ENCODE measurements around the gene PDLIM3. TPM values are rescaled to one million over a fixed set of nuclear protein-coding genes. Genes with fewer than 3 reads are reported as not detected.
"Not testable (repeated sequence)": the region's sequence is repeated elsewhere in the genome, so short reads cannot be mapped to it uniquely, and the experiment has no call there.

PDLIM3 gene
- total RNA-seq, 2 experiments from 2014 or later = not detected

DNA sequence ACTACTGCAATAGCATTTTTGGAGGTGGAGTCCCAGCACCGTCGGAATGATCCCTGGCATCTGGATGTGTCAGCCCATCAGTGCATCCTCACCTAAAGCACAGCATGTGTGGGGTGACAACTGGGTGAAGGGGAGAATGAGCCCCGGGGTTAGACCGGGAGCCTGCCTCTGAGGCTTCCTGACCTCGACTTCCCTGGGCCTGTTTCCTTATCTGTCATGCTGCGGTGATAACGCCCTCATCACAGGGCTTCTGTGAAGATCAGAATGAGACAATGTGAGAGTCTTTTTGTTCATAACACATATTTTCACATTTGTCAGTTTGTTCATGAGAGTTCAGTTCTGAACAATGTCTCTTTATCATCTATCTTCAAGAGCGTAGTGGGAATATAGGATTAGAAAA, 31.1 kb upstream of the PDLIM3 start:
- no peaks in the 10 kb centered on the region for H3K36me3 Mint-ChIP-seq
- DNase-seq (no peak), ATAC-seq (ENCODE audit: low read depth) (no peak)
- no peaks in the 10 kb centered on the region for H3K4me1 Mint-ChIP-seq
- H3K27ac Mint-ChIP-seq = no peak overlapping the region
- H3K9me3 Mint-ChIP-seq = peaks cover 3% of the 10 kb centered on the region
- POLR2A ChIA-PET = no interaction called here
- no peak overlapping the region for H3K4me3 Mint-ChIP-seq
- H3K27me3 Mint-ChIP-seq = peaks cover 11% of the 10 kb centered on the region

DNA sequence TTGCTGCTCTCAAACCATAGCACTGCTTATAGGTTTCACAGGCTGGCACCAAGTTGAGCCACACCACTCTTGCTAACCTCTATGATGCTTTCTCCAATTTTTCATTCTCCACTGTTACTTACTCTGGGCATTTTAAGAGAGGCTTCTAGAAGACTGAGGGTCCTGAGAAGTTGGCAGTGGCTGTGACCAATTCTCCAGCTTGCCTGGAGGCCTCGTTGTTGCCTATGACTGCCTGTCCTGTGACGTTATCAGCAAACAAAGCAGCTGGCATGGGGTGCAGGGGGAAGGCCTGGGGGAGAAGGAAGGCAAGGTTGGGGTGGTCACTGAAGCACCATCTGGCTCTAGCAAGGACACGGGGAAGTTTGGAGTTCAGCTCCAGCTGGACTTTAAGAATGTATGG, 30.4 kb upstream of the PDLIM3 start:
- DNase-seq = no peak
- no peak for ATAC-seq (ENCODE audit: low read depth)
- Mint-ChIP-seq H3K27me3 (peaks cover 11% of the 10 kb centered on the region), H3K27ac (no peak overlapping the region), H3K9me3 (peaks cover 3% of the 10 kb centered on the region), H3K4me1 (no peaks in the 10 kb centered on the region), H3K36me3 (no peaks in the 10 kb centered on the region), H3K4me3 (no peak overlapping the region)
- POLR2A ChIA-PET = no interaction called here

DNA sequence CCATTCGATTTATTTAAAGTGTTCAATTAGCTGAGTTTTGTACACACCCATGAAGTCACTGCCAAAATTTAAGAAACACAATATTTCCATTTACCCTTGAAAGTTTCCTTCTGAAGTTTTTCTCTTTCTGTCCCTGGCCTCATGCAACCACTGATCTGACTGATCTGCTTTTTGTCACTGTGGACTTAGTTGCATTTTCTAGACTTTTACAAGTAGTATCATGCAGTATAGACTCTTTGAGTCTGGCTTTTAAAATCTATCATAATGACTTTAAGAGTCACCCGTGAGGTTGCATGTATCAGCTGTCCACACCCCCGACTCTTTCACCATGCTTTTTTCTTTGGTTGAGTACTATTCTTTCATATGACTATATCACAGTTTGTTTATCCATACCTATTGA, 29.0 kb upstream of the PDLIM3 start:
- Mint-ChIP-seq H3K36me3 (no peaks in the 10 kb centered on the region), H3K27me3 (peaks cover 12% of the 10 kb centered on the region), H3K9me3 (peaks cover 3% of the 10 kb centered on the region), H3K4me1 (no peaks in the 10 kb centered on the region), H3K27ac (no peak overlapping the region), H3K4me3 (no peak overlapping the region)
- no peak for ATAC-seq (ENCODE audit: low read depth)
- no peak for DNase-seq
- POLR2A ChIA-PET = no interaction called here

DNA sequence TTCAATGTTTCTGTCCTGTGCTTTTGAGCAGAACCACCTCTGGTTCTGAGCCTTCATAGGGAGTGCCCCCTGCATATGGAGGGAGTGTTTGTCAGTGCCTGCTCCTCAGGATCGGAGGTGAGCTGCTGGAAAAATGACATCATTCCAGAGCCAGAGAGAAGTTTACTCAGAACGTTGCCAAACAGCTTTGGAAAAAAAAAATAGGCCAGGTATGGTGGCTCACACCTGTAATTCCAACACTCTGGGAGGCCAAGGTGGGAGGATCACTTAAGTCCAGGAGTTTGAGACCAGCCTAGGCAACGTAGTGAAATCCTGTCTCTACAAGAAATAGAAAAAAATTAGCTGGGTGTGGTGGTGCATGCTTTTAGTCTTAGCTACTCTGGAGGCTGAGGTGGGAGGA, 27.2 kb upstream of the PDLIM3 start:
- no peak overlapping the region for H3K27ac Mint-ChIP-seq

DNA sequence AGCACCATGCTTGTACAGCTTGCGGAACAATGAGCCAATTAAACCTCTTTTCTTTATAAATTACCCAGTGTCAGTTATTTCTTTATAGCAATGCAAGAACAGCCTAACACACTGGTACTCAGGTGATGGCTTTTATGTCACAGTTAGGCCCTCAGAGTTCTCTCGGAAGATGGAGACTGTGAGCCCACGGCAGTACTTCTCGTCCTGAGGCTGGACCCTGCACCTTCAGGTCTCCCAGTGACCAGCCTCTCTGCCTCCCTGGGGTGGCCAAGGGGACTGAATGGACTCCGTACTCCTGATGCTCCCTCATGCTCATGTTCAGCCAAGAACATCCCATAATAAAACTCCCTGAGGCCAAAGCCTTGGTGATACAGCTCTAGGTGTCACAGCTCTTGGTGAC, 25.0 kb upstream of the PDLIM3 start:
- POLR2A ChIA-PET = no interaction called here
- Mint-ChIP-seq H3K27me3 (peaks cover 25% of the 10 kb centered on the region), H3K27ac (no peak overlapping the region), H3K9me3 (peaks cover 3% of the 10 kb centered on the region), H3K4me1 (no peaks in the 10 kb centered on the region), H3K36me3 (no peaks in the 10 kb centered on the region), H3K4me3 (no peak overlapping the region)
- DNase-seq (no peak), ATAC-seq (ENCODE audit: low read depth) (no peak)

More for the DNA sequence above, 27.2 kb upstream of the PDLIM3 start:
- no peaks in the 10 kb centered on the region for H3K36me3 Mint-ChIP-seq
- peaks cover 16% of the 10 kb centered on the region for H3K27me3 Mint-ChIP-seq
- POLR2A ChIA-PET = no interaction called here
- no peak overlapping the region for H3K4me3 Mint-ChIP-seq
- no peak for ATAC-seq (ENCODE audit: low read depth)
- DNase-seq = no peak
- peaks cover 3% of the 10 kb centered on the region for H3K9me3 Mint-ChIP-seq
- H3K4me1 Mint-ChIP-seq = no peaks in the 10 kb centered on the region

DNA sequence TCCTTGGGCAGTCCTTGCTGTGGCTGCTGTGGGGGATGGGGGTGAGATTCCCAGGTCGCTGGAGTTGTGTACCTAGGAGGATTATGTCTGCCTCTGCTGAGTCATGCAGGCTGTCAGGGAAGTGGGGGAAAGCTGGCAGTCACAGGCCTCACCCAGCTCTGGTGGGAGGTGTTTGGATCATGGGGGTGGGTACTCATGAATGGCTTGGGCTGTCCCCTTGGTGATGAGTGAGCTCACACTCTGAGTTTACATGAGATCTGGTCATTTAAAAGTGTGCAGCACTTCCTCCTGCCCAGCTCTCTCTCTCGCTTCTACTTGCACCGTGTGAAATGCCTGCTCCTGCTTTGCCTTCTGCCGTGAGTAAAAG, 24.6 kb upstream of the PDLIM3 start:
- POLR2A ChIA-PET = no interaction called here
- Mint-ChIP-seq H3K27ac (no peak overlapping the region), H3K4me1 (no peaks in the 10 kb centered on the region), H3K4me3 (no peak overlapping the region), H3K36me3 (no peaks in the 10 kb centered on the region), H3K9me3 (peaks cover 3% of the 10 kb centered on the region), H3K27me3 (peaks cover 26% of the 10 kb centered on the region)
- no peak for DNase-seq
- ATAC-seq (ENCODE audit: low read depth) = no peak

DNA sequence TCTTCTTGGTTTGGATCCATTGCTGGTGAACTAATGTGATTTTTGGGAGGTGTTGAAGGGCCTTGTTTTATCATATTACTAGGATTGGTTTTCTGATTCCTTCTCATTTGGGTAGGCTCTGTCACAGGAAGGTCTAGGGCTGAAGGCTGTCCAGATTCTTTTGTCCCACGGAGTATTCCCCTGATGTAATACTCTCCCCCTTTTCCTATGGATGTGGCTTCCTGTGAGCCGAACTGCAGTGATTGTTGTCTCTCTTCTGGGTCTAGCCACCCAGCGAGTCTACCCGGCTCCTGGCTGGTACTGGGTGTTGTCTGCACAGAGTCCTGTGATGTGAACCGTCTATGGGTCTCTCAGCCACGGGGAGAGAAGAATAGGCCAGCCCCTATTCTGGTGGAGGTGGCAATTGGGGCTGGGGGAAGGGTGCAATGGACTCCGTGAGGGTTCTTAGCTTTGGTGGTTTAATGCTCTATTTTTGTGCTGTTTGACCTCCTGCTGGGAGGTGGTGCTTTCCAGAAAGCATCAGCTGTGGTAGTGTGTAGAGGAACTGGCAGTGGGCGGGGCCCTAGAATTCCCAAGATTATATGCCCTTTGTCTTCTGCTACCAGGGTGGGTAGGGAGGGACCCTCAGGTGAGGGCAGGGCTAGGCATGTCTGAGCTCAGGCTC, 24.1 kb upstream of the PDLIM3 start:
- DNase-seq; ATAC-seq (ENCODE audit: low read depth); H3K9me3 Mint-ChIP-seq; POLR2A ChIA-PET; H3K36me3 Mint-ChIP-seq; H3K4me1 Mint-ChIP-seq; H3K27ac Mint-ChIP-seq; H3K4me3 Mint-ChIP-seq: not testable (repeated sequence)
- peaks cover 24% of the 10 kb centered on the region for H3K27me3 Mint-ChIP-seq

DNA sequence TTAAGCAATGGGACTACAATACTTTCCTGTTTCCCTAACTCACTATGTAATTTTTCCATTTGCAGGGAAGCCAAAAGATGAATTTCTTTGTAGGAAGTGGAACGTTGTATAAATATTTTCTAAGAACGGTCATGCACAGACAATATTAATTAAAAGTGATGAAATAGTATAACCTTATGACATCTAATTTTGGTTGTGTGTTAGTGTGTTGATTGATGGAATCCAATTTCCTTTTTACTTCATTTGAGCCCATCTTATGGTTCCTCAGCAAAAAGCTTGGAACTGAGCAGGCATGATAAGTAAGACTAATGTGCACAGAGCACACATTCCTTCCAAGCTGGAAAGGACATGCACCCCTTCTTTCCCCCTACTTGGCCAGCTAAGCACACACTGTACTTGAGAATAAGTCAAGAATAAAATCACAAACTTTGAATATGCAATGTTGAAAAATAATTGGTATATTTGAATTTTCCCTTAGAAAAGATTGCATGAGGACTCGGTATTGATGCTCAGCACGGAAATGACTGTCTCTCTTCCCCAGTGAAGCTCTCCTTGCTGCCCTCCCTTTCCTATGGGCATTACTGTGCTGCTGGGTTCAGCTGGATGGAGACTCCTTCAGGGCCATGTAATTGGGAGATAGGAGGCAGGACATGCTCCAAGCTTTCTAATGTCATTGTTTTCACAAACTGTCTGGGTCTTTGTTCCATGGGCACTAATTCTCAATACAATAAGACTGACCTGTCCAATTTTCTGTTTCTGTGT, 19.2 kb upstream of the PDLIM3 start:
- DNase-seq (no peak), ATAC-seq (ENCODE audit: low read depth) (no peak)
- Mint-ChIP-seq H3K4me1 (no peaks in the 10 kb centered on the region), H3K9me3 (no peaks in the 10 kb centered on the region), H3K27ac (no peak overlapping the region), H3K27me3 (peaks cover 27% of the 10 kb centered on the region), H3K4me3 (no peak overlapping the region), H3K36me3 (no peaks in the 10 kb centered on the region)
- POLR2A ChIA-PET = no interaction called here

DNA sequence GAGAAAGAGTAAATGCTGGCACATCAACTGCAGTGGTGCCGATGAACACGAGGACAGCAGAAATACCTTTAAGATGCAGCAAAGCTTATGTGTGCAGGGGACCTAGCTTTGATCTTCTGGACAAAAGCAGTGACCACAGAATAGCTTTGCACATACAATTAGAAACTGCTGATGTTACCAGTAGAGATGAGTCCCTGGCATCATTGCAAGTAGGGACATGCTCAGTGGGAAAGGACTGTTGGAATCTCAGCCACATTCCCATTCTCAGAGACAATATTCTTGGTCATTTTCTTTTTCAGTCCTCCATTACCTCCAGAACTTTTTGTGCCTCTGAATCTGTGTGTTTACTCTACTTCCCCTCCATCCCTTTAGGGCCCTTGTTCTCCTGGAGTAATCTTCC, 16.9 kb upstream of the PDLIM3 start:
- no peak for ATAC-seq (ENCODE audit: low read depth)
- no peaks in the 10 kb centered on the region for H3K9me3 Mint-ChIP-seq
- H3K27ac Mint-ChIP-seq = no peak overlapping the region
- POLR2A ChIA-PET = no interaction called here
- no peak overlapping the region for H3K4me3 Mint-ChIP-seq
- peaks cover 22% of the 10 kb centered on the region for H3K27me3 Mint-ChIP-seq
- no peaks in the 10 kb centered on the region for H3K4me1 Mint-ChIP-seq
- DNase-seq = no peak
- H3K36me3 Mint-ChIP-seq = no peaks in the 10 kb centered on the region

DNA sequence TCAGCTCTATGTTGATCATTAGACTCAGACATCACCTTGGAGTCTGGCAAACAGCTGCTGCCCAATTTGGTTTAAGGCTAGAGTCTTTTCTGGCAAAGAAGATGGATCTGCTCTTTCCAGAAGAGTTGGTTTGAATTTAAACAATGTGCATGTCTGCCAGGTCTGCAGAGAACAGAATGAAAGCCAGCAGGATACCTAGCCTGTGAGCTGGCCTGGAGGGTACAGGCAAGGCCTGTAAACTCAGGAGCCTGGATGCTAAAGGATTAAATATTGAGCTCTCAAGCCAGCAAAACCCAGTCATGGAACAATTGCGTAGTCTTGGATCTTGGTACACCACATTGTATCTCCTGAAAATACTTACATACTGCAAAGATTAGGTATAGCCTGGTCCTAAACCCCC, 15.6 kb upstream of the PDLIM3 start:
- H3K27ac Mint-ChIP-seq = no peak overlapping the region
- DNase-seq (no peak), ATAC-seq (ENCODE audit: low read depth) (no peak)
- no peak overlapping the region for H3K4me3 Mint-ChIP-seq
- no peaks in the 10 kb centered on the region for H3K4me1 Mint-ChIP-seq
- peaks cover 18% of the 10 kb centered on the region for H3K27me3 Mint-ChIP-seq
- H3K36me3 Mint-ChIP-seq = no peaks in the 10 kb centered on the region
- H3K9me3 Mint-ChIP-seq = no peaks in the 10 kb centered on the region
- POLR2A ChIA-PET = no interaction called here

DNA sequence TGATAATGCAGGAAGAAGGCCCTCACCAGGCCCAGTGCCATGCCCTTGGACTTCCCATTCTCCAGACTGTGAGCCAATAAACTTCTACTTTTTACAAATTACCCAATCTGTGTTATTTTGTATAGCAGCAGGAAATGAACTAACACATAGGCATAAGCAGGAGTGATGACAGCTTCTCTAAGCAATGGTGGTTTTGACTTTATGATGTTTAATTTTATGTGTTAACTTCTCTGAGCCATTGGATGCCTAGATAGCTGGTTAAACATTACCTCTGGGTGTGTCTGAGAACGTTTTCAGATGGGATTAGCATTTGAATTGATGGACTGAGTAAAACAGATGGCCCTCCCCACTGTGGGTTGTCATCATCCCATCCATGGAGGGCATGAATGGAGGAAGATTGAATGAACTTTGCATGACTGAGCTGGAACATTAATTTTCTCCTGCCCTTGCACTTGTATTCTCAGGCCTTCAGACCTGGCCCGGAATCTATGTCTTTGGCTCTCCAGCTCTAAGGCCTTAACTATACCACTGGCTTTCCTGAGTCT, 13.9 kb upstream of the PDLIM3 start:
- Mint-ChIP-seq H3K27me3 (peaks cover 15% of the 10 kb centered on the region), H3K27ac (no peak overlapping the region), H3K4me1 (no peaks in the 10 kb centered on the region), H3K36me3 (no peaks in the 10 kb centered on the region), H3K4me3 (no peak overlapping the region), H3K9me3 (no peaks in the 10 kb centered on the region)
- DNase-seq = no peak
- ATAC-seq (ENCODE audit: low read depth) = no peak
- POLR2A ChIA-PET = no interaction called here

DNA sequence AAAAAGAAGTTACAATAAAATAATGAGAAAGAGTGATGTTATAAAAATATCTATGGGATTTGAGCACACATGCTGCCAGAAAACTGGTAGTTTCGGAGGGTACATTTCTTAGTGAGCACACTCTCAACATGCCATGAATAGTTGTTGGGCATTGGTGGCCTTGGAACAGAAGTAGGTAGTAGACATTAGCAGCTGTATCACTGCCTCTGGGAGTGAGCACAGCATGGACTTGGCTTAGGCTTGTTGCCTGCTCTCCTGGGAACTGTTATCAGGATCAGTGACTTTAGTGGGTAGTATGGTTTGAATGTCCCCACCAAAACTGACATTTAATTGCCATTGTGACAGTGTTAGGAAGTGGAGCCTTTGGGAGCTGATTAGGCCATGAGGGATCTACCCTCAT, 13.3 kb upstream of the PDLIM3 start:
- H3K27ac Mint-ChIP-seq = no peak overlapping the region
- H3K9me3 Mint-ChIP-seq = no peaks in the 10 kb centered on the region
- H3K27me3 Mint-ChIP-seq = peaks cover 15% of the 10 kb centered on the region
- H3K4me3 Mint-ChIP-seq = no peak overlapping the region
- ATAC-seq (ENCODE audit: low read depth) (no peak), DNase-seq (no peak)
- POLR2A ChIA-PET = no interaction called here
- H3K36me3 Mint-ChIP-seq = no peaks in the 10 kb centered on the region
- H3K4me1 Mint-ChIP-seq = no peaks in the 10 kb centered on the region

DNA sequence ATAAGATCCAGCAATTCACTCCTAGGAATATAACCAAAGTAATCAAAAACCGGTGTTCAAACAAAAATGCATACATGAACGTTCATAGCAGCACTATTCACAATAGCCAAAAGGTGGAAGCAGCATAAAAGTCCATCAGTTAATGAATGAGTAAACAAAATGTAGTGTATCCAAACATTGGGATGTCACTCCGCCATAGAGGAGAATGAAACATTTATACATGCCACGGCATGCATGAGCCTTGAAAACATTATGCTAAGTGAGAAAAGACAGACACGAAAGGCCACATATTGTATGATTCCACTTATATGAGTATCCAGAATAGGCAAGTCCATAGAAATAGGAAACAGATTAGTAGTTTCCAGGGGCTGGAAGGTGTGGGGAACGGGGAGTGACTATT, 11.0 kb upstream of the PDLIM3 start:
- ATAC-seq (ENCODE audit: low read depth) = no peak
- Mint-ChIP-seq H3K4me3 (no peak overlapping the region), H3K27ac (no peak overlapping the region), H3K36me3 (no peaks in the 10 kb centered on the region), H3K27me3 (peaks cover 14% of the 10 kb centered on the region), H3K9me3 (no peaks in the 10 kb centered on the region), H3K4me1 (no peaks in the 10 kb centered on the region)
- POLR2A ChIA-PET = no interaction called here
- no peak for DNase-seq

DNA sequence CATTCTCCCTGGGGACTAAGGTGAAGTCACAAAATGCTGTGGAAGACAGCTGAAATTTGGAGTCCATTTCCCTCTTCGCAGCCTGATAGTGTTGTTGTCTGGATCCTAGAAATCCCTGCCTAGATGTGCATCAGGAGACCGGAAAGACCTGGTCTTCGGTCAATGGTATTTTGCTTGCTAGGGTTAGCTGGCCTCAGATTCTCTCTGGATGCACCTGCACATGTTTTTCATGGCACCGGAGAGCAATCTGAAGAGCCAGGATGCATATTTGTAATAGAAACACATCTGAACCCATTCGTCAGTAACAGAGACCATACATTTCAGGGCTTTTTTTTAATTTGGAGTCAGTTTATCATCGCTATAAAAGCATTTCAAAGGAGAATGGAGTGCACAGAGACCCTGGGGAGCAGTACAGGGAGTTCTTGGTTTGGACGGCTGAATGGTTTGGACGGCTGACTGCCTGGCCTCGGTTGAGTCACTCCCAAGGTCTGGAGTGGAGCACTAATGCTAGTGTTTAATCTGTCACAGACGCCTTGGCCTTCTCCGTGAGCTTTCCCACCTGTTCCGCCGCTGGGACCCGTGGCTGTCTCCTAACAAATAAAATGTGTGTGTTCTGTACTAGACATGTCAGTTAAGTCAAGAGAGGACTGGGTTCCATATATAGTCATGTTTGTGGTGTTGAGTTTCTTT, 7.5 kb upstream of the PDLIM3 start:
- Mint-ChIP-seq H3K36me3 (no peaks in the 10 kb centered on the region), H3K27me3 (peaks cover 9% of the 10 kb centered on the region), H3K27ac (no peak overlapping the region), H3K9me3 (no peaks in the 10 kb centered on the region), H3K4me1 (no peaks in the 10 kb centered on the region), H3K4me3 (no peak overlapping the region)
- DNase-seq (no peak), ATAC-seq (ENCODE audit: low read depth) (no peak)
- POLR2A ChIA-PET = no interaction called here

Data from activated naive CD8-positive, alpha-beta T cell treated with anti-CD3 and anti-CD28 coated beads, Interleukin-2, amount 10 ng/mL, durations not matched to agents 7 days and 5 days (primary cell).